CD4-positive, alpha-beta T cell treated with Interleukin-12 subunit alpha and Interleukin-12 subunit beta, for 1 hour (primary cell): ENCODE data around the gene MXRA8.
A peak's percentile ranks its signal among the peaks of the same experiment; 100 is the strongest.
"Not testable (repeated sequence)": the region's sequence is repeated elsewhere in the genome, so short reads cannot be mapped to it uniquely, and the experiment has no call there.

Source experiments
- DNase-seq: peaks from one replicate; pipeline ENCODE4 v3.0.0-alpha.2; 2020

The MXRA8 gene

GRCh38 chr1:1391225-1391624 lies 32.9 kb upstream of the MXRA8 start:
- no peak for DNase-seq

DNA sequence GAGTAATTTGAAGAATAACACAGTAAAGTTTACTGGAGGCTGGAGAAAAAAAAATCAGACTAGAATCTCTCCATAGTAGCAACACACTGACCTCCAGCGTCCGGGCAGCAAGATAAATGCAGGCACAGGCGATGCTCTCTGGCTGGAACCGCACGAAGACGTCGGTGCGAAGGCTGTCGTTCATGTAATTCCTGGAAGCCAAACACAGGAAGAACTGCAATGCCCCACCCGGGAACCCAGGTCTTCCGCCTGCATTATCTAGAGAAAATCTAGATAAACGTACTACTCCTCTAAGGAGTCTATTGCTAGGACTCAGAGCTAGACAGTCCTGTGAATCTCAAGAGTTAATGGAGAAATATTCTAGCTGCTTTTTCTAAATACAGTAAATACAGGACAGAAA lies 32.3 kb upstream of the MXRA8 start:
- DNase-seq = no peak

DNA sequence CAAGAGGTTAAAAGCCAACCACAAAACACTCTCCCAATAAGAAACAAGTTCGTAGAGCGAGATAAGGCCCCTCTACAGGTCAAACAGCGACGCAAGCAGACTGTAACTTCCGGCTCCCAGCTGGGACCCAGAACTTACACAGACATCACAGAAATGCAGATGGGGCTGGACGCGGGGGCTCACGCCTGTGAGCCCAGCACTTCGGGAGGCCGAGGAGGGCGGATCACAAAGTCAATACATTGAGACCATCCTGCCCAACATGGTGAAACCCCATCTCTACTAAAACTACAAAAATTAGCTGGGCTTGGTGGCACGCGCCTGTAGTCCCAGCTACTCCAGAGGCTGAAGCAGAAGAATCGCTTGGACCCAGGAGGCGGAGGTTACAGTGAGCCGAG lies 29.7 kb upstream of the MXRA8 start:
- no peak for DNase-seq

- no peak for DNase-seq
Measured at GRCh38 chr1:1387098-1388077, 29.0 kb upstream of the MXRA8 start.

GRCh38 chr1:1385931-1386330 lies 27.6 kb upstream of the MXRA8 start:
- DNase-seq = no peak

GRCh38 chr1:1385339-1385738 lies 27.0 kb upstream of the MXRA8 start:
- not testable (repeated sequence) for DNase-seq

DNA sequence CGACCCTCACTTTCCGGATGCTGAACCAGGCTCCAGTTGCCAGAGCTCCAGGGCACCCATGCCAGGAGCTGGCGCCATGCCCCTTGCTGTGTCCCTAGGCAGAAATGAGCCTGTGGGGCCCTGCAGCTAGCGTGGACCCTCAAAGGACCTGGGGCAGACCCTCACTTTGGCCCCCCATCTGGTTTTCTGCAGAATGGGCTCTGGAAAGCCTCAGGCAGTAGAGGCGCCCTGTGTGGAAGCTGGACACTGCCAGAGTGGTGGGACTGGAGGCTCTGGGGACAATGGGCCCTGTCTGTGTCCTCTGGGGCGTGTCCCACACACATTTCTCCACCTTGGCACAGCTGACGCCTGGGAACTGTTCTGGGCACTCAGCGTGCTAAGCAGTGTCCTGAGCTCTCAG lies 22.9 kb upstream of the MXRA8 start:
- no peak for DNase-seq

- no peak for DNase-seq
Measured at GRCh38 chr1:1380860-1381259, 22.5 kb upstream of the MXRA8 start.

DNA sequence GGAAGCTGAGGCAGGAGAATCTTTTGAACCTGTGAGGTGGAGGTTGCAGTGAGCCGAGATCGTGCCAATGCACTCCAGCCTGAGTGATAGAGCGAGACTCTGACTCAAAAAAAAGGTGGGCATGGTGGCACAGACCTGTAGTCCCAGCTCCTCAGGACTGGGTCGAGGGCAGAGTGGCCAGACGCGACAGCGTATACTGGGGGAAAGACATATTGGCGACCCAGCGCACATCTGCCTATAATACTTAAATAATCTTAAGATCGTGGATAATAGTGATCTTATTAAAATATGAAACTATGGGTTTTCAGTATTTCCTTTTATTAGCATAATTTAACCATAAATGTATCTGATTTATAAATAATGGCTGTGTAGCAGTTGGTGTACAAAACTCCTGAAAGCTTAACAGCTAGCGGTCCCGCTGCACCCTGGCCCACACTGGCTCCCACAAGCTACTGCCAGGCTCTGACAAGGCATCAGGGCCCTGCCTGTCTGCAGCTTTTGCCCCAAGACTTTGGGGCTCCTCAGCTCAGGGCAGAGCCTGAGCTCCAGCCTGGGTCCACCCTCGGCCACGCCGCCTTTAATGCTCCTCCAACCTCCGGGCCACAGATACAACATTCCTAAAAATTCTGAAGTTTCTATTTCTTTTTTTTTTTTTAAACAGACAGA lies 19.3 kb upstream of the MXRA8 start:
- DNase-seq = no peak

- DNase-seq = no peak
Measured at GRCh38 chr1:1376551-1377226, 18.3 kb upstream of the MXRA8 start.

GRCh38 chr1:1374929-1375662 lies 16.7 kb upstream of the MXRA8 start, which contains the start of gene AURKAIP1:
TSS of gene AURKAIP1 (minus strand) at chr1:1375207. CDS start at chr1:1374756, 451 bp downstream.
- peak; percentile 99 for DNase-seq

- no peak for DNase-seq
Measured at GRCh38 chr1:1374589-1374928, 16.2 kb upstream of the MXRA8 start.

GRCh38 chr1:1373815-1374588 lies 15.6 kb upstream of the MXRA8 start:
- DNase-seq = no peak

DNA sequence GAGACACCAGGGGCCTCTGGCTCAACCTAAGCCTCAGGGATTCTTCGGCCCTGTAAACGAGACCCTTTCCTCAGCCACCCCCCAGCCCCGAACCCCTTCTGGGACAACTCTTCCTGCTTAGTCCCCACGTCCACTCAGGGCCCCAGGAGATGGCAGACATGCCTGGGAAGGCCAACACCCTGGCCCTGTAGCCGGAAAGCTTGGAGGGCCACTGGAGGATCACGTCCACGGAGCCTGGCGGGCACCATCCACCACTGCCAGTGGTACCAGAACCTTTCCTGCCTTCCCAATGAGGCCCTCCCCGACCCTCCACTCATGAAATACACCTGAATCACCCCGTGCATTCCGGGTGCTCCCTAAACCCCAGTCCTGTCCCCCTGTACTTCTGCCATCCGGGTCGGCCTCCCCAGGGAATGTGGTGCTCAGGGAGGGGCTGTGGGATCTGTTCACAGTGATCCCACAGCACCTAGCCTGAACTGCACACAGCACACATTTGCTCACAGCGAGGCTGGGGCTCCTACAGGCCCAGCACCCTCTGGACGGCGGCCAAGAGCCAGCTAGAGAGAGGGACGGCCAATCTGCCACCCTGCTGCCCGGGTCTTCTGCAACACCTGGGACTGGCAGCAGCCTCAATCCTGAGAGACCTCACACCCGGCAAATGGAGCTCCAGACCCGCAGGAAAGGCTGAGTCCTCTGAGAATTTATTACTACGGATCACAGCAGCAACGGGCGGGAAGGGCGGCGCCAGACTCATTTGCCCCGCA lies 14.9 kb upstream of the MXRA8 start:
- no peak for DNase-seq

DNA sequence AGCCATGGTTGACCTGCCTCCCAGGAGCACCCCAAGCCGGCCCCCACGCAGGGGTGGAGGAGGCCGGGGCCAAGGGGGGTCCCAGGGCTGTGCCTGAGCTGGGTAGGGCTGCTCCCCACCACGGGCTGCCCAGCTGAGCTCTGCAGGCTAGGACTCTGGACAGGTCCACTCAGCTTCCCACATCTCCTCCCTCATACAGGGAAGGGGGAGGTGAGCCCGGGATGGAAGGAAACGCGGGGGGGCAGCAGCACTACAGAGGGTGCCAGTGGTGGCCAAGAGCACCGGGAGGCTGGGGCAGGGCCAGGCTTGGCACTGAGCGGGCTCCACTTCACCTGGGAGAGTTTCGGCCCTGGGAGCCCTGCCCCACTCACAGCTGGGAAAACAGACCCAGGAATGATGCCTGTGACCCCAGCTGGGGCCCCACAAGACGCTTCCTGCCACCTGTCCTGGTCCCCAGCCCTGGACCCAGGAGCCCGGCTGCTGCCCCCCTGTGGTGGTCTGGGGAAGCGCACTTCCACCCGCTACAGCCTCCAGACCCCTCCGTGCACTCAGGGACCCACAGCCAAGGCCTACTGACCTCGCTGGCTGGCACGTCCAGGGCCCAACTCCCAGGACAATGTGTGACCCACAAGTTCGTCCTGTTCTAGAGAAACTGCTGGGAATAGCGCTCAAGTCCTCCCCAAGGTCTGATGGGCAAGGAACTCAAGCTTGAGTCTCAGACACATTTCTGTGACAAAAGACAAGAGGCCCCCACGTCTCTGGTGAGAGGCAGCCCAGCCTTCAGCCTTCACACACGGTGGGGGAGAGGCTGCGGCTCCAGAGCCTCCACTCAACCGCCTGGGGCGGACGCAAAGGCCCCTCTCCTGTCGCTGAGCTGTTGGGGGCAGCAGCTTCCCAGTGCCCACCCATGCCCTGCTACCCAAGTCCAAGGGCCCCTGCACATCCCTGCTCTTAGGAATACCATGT lies 13.7 kb upstream of the MXRA8 start:
- DNase-seq = peak; percentile 79

DNA sequence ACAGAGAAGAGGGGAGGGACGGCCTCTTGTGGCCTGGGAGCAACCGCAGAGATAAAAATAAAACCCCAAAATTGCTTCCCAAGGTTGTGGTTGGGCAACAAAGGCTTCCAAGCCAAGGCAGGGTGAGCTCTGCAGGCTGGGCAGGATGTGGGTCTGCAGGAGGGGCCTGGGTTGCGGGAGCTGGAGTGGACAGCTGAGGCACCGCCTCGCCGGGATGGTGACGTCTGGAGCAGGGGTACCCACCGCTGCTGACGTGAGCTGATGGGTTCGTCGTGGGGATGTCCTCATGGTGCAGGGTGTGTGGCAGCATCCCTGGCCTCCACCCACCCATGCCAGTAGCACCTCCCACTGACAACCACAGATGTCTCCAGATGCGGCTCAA lies 13.0 kb upstream of the MXRA8 start:
- peak; percentile 86 for DNase-seq

- DNase-seq = no peak
Measured at GRCh38 chr1:1370771-1371300, 12.5 kb upstream of the MXRA8 start.

DNA sequence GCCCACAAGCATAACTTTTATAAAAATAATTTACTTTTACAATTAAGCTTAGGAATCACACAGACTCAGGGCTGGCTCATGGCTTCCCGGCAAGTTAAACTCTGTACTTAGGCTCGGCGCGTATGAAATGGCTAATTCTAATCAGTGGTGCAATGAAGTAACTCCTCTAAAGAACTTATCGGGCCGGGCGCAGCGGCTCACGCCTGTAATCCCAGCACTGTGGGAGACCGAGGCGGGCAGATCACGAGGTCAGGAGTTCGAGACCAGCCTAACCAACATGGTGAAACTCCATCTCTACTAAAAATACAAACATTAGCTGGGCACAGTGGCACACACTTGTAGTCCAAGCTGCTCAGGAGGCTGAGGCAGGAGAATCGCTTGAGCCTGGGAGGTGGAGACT lies 11.7 kb upstream of the MXRA8 start:
- DNase-seq = not testable (repeated sequence)

- no peak for DNase-seq
Measured at GRCh38 chr1:1367315-1367714, 9.0 kb upstream of the MXRA8 start.

- DNase-seq = no peak
Measured at GRCh38 chr1:1366699-1367066, 8.3 kb upstream of the MXRA8 start.
